Omental fat pad (tissue), 4 donors: ENCODE results near the gene TNPO3. TPM values are rescaled to one million over a fixed set of nuclear protein-coding genes. Genes with fewer than 3 reads are reported as not detected.

Experiments used
- ATAC-seq: fragments of 150-250 bp; one replicate; pipeline ENCODE4 v1.9.1; 2016; ENCODE audit warnings: mild to moderate bottlenecking, moderate library complexity; ENCODE audit not compliant: low FRiP score
- DNase-seq: peaks from one replicate; pipeline ENCODE4 v3.0.0-alpha.2; 2019; ENCODE audit warnings: low spot score
- CTCF ChIP-seq, 3 donors: fragments of 450-650 bp; IDR thresholded peaks; one replicate each; pipeline ENCODE4 v1.5.1; 2016 to 2017; ENCODE audit warnings: antibody characterized with exemption in 3 of 3, mild to moderate bottlenecking in 3 of 3, moderate library complexity in 2 of 3
- small RNA-seq: library from RNA; depleted of rRNA; stranded (forward); fragments of <200 nt; gene quantifications from one replicate; pipeline ENCODE3, GENCODE V24; 2016
- total RNA-seq, 4 donors: library from RNA; depleted of rRNA; stranded (reverse); fragments of >200 nt; gene quantifications; one replicate each; pipeline ENCODE4 v1.1.0, GENCODE V29; 2016

The TNPO3 gene
- total RNA-seq, 4 donors from 2014 or later = 34.1 to 45.9 (median 41.1) TPM

DNA sequence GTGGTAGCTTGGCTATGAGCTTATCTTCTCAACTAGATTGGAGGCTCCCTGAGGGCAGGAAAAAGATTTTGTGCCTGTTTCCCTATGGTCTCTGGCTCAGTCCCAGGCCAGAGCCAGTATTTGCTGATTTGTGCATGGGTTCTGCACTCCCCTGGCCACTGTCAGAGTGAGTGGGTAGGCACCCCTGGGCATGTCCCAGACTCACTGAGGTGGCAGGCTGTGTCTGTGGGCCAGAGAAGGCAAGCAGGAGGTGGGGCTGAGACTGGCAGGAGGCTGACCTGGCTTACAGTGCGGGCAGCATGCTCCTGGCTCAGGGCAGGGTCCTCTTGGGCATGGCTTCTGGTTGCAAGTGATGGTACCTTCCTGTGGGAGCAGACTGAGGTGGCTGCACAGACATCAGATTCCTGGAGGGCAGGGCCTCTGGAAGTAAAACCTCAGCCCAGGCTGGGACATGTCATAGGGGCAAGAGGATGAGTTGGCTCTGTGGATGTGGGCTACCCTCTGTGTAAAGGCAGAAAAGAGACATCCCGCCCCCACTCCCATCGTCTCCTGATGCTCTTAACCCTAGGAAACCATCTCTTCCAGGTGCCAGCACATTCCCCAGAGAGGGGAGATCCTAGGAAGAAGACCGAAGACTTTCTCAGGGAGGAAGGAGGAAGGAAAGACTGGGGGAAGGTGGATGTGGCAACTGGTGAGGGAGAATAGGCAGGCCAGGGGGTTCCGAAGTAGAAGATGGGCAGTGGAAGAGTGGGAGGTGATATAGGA lies 148.7 kb downstream of the TNPO3 start:
- DNase-seq (peak; percentile 5), ATAC-seq (no peak)
- no peak for TF ChIP-seq CTCF (IDR thresholded peaks at IDR 0.05)

- ATAC-seq (no peak), DNase-seq (no peak)
- no peak for TF ChIP-seq CTCF (IDR thresholded peaks at IDR 0.05)
Measured at GRCh38 chr7:128904381-128905197, 150.3 kb downstream of the TNPO3 start.

Small RNA genes within 50 kb of the gene (small RNA-seq; reads per million reads assigned to genes)
- gene RN7SL306P = not detected

Other genes starting within 250 kb of the TNPO3 start
- 100 to 1,000 TPM in 1 of 4 donors, 10 to 100 TPM in 2, 1 to 10 TPM in 1; 7.7 to 140 (median 25.5) TPM for gene FLNC, start 224.7 kb downstream of the TNPO3 start, total RNA-seq
- 100 to 1,000 TPM in 3 of 4 donors, 10 to 100 TPM in 1; 86.7 to 186 (median 133) TPM for gene ATP6V1F, start 192.3 kb downstream of the TNPO3 start, total RNA-seq
- 1 to 10 TPM in 2 of 4 donors, under 1 TPM in 2; 0.46 to 3.3 (median 1.2) TPM for gene KCP, start 144.4 kb downstream of the TNPO3 start, total RNA-seq
- 10 to 100 TPM in 3 of 4 donors, 1 to 10 TPM in 1; 5.3 to 23.9 (median 18.8) TPM for gene IRF5, start 117.2 kb downstream of the TNPO3 start, total RNA-seq
- gene TSPAN33, start 89.6 kb upstream of the TNPO3 start, total RNA-seq = 1 to 10 TPM; 1.7 to 8.1 (median 7.0) TPM
- gene SMO, start 133.5 kb upstream of the TNPO3 start, total RNA-seq = 1 to 10 TPM; 3.1 to 7.7 (median 4.9) TPM
- gene AHCYL2, start 169.9 kb upstream of the TNPO3 start, total RNA-seq = 10 to 100 TPM; 10.9 to 19.4 (median 14.6) TPM